ENCODE results near the gene MCTP2. TPM values are rescaled to one million over a fixed set of nuclear protein-coding genes. Genes with fewer than 3 reads are reported as not detected.
A peak's percentile ranks its signal among the peaks of the same experiment; 100 is the strongest.

The MCTP2 gene
- total RNA-seq, 1 donor from 2014 or later: 32.3 TPM

DNA sequence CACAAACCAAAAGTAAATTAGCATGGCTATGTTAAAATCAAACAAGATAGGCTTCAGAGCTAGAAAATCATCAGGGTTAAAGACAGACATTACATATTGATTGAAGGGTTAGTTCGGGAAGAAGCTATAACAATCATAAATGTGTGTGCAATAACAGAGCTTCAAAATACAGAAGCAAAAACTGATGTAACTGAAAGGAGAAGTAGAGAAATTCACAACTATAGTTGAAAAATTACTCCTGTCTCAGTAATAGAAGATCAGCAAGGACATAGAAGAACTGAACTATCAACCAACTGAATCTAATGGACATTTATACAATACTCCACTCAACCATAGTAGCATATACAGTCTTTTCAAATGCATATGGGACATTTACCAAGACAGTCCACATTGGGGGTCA lies 59.4 kb downstream of the MCTP2 start:
- intact Hi-C loops (cut with DNase I): no loop called here

DNA sequence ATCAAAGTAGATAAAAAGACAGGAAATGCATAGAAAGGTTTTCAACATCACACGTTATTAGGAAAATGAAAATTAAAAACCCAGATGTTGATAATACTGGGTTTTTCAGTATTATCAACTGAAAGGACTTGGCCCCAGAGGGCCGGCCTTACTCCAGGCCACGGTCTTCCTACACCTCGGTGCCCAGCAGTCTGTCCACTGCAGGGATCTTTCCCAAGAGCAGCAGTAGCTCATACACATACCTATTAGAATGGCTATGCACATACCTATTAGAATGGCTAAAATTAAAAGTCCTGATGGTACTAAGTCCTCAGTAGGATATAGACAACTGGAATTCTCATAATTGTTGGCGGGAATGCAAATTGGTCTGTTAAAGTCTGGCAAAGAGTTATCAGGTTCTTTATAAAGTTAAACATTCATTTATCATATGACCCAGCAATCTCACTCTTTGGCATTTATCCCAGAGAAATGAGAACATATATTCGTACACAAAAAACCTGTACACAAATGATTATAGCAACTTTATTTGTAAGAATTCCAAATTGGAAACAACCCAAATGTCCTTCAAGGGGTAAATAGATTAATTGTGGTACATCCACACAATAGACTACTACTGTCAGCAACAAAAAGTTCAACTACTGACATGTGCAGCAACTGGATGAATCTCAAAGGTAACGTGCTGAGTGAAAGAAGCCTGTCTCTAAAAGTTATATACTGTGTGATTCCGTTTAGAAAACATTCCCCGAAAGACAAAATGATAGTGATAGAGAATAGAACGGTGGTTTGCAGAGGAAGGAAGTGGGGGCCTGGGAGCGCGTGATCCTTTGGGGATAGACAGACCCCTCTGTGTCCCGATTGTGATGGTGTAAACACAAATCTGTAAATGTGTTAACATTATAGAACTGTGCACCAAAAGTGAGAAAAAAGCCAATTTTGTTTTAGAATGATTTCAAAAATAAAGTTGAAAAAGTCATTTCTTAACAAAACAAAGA lies 62.3 kb downstream of the MCTP2 start:
- ATAC-seq: no peak
- intact Hi-C loops (cut with DNase I): no loop called here
- no peak for DNase-seq (ENCODE audit: low spot score)

More for the DNA sequence above, 59.4 kb downstream of the MCTP2 start:
- DNase-seq (ENCODE audit: low spot score) (no peak), ATAC-seq (no peak)

GRCh38 chr15:94294556-94294955 lies 63.2 kb downstream of the MCTP2 start:
- DNase-seq (ENCODE audit: low spot score): no peak
- intact Hi-C loops (cut with DNase I): no loop called here

GRCh38 chr15:94295275-94295674 lies 63.9 kb downstream of the MCTP2 start:
- intact Hi-C loops (cut with DNase I): no loop called here
- no peak for ATAC-seq
- no peak for DNase-seq (ENCODE audit: low spot score)

More at GRCh38 chr15:94294556-94294955, 63.2 kb downstream of the MCTP2 start:
- ATAC-seq: no peak

- ATAC-seq: no peak
- intact Hi-C loops (cut with DNase I): no loop called here
- DNase-seq (ENCODE audit: low spot score): no peak
These were observed 65.4 kb downstream of the MCTP2 start for GRCh38 chr15:94296717-94297116.

- no peak for DNase-seq (ENCODE audit: low spot score)
- ATAC-seq: peak; percentile 55
- intact Hi-C loops (cut with DNase I): no loop called here
These were observed 66.2 kb downstream of the MCTP2 start for GRCh38 chr15:94297558-94297957.

DNA sequence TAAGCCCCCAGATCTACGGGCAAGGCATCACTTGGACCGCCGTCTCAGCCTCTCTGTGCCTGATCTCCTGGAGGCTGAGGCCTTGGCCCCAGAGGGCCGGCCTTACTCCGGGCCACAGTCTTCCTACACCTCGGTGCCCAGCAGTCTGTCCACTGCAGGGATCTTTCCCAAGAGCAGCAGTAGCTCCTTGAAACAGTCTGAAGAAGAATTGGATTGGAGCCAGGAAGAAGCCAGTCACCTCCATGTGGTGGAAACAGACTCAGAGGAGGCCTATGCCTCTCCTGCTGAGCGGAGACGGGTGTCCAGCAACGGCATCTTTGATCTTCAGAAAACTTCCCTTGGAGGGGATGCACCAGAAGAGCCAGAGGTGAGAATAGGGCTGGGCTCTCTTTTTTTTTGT lies 67.0 kb downstream of the MCTP2 start:
- intact Hi-C loops (cut with DNase I): no loop called here
- DNase-seq (ENCODE audit: low spot score): no peak
- ATAC-seq: no peak

GRCh38 chr15:94300612-94301011 lies 69.3 kb downstream of the MCTP2 start:
- ATAC-seq: no peak
- intact Hi-C loops (cut with DNase I): no loop called here
- DNase-seq (ENCODE audit: low spot score): no peak

- DNase-seq (ENCODE audit: low spot score) (no peak), ATAC-seq (no peak)
- intact Hi-C loops (cut with DNase I): no loop called here
These were observed 73.8 kb downstream of the MCTP2 start for GRCh38 chr15:94305133-94305532.

- intact Hi-C loops (cut with DNase I): no loop called here
- ATAC-seq: no peak
- no peak for DNase-seq (ENCODE audit: low spot score)
These were observed 75.6 kb downstream of the MCTP2 start for GRCh38 chr15:94306700-94307650.

DNA sequence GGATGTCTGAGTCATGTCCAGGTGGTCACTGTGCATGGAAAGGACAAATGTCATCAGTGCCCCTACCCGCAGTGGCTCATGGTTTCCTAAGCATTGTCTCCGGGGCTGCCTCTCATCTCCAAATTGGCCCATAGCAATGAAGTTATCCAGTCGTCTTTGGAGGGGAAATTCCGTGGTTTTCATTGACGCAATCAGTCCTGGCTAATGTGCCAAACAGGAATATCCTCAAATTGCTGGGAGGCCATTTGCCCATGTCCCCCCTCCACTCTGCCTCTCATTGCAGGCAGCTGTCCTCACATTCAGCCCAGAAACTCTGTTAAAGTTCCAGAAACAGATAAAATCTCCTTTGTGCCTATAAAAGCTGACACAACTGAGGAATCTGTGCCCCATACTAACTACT lies 81.6 kb downstream of the MCTP2 start:
- DNase-seq (ENCODE audit: low spot score) (no peak), ATAC-seq (no peak)
- intact Hi-C loops (cut with DNase I): no loop called here

DNA sequence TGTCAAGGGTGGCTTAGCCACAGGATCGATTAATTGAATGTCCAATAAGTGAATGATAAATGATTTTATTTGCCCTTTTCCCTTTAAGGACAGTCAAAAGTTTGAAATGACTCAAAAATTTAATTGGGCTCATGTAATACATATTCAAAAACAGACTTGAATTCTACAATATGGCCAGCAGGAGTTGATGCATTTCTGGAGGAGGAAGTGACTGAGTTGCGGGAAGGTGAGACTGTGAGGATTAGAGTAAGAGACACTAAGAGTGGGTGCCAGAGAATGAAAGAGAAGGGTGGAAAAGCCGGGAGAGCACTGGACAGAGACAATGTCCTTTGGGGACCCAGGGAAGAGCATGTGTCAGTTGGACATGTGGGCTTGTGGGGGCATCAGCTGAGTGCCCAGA lies 83.3 kb downstream of the MCTP2 start:
- intact Hi-C loops (cut with DNase I): no loop called here
- no peak for ATAC-seq
- no peak for DNase-seq (ENCODE audit: low spot score)

GRCh38 chr15:94317211-94317610 lies 85.8 kb downstream of the MCTP2 start:
- no peak for ATAC-seq
- intact Hi-C loops (cut with DNase I): no loop called here
- DNase-seq (ENCODE audit: low spot score): no peak

GRCh38 chr15:94322141-94322540 lies 90.8 kb downstream of the MCTP2 start:
- DNase-seq (ENCODE audit: low spot score): no peak
- intact Hi-C loops (cut with DNase I): loop anchor here (5.0 kb wide), 1 partner anchor 155 kb away; no protein-coding TSS in a partner anchor
- ATAC-seq: peak; percentile 13

- intact Hi-C loops (cut with DNase I): loop anchor here (5.0 kb wide), 1 partner anchor 156 kb away; no protein-coding TSS in a partner anchor
- ATAC-seq (no peak), DNase-seq (ENCODE audit: low spot score) (no peak)
These were observed 91.7 kb downstream of the MCTP2 start for GRCh38 chr15:94323076-94323475.

DNA sequence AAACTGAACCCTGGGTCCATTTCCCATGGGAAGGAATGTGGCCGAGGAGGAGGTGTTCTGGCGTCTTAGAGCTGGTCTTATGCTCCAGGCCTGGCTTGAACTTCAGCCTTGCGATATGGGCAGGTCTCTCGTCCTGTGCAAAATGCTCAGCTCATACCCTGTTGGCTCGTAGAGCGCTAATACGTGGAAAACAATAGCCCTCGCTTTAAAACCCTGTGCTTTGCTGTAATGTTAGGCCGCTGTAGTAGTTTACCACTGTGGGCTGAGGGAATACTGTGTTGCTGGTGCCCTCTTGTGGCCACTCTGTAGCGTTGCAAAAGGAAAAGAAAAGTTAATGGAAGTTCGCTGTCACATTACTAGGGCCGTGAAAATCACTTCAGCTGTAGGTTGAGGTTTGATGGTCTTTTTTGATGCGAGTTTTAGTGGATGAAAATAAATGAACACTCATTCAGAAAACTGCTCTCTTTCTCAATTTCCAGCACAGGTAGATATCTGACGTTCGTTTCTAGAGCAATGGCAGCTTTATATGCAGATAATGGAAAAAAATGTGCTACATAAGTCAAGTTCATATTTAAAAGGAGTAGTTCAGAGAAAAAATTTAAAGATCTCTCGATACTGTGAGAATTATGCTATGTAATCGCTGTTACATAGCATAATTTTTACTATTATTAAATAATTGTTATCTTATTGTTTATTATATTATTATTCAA lies 92.9 kb downstream of the MCTP2 start:
- intact Hi-C loops (cut with DNase I): loop anchor here (5.0 kb wide), 1 partner anchor 157 kb away; no protein-coding TSS in a partner anchor
- DNase-seq (ENCODE audit: low spot score) (peak; percentile 66), ATAC-seq (peak; percentile 92)

GRCh38 chr15:94324835-94325767 lies 93.7 kb downstream of the MCTP2 start:
- DNase-seq (ENCODE audit: low spot score) (no peak), ATAC-seq (no peak)
- intact Hi-C loops (cut with DNase I): loop anchor here (5.0 kb wide), 1 partner anchor 158 kb away; no protein-coding TSS in a partner anchor

All from sciatic nerve (tissue), 2 donors.